HG03571 (cell line): ENCODE measurements around the gene GNB5.

ENCODE experiments used
- ATAC-seq: cut with Tn5 transposase; IDR thresholded peaks from one replicate; pipeline ENCODE4 v1.9.1; 2021; ENCODE audit not compliant: unreplicated experiment

Gene GNB5

GRCh38 chr15:52068004-52068615 is 123.1 kb downstream of the GNB5 start:
- no peak for ATAC-seq

GRCh38 chr15:52067545-52067926 is 123.7 kb downstream of the GNB5 start:
- no peak for ATAC-seq

- no peak for ATAC-seq
Measured at GRCh38 chr15:52066842-52067544, 124.2 kb downstream of the GNB5 start.
